GM20431 (cell line): Measurements from ENCODE around the gene C5orf34.
"Not testable (repeated sequence)": the region's sequence is repeated elsewhere in the genome, so short reads cannot be mapped to it uniquely, and the experiment has no call there.

Experiments
- in situ Hi-C: fragments of 300-500 bp; cut with MseI, MboI; formaldehyde crosslinking; loops from one replicate; pipeline ENCODE4 v1.15.0; 2020; ENCODE audit warnings: low sequenced_read_pairs; ENCODE audit not compliant: unreplicated experiment

Gene C5orf34

DNA sequence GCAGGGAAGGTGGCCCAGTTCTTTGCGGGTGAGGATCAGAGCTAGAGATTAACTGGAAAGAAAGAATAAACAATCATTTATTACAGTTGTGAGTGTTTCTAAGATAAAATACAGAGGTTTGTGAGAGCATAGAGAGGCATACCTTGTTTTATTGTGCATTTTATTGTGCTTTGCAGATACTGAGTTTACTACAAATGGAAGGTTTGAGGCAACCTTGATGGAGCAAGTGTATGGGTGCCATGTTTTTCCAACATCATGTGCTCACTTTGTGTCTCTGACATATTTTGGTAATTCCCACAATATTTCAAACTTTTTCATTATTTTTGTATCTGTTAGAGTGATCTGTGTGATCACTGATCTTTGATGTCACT lies 715 bp upstream of the C5orf34 start:
- in situ Hi-C loops, result no loop called here

DNA sequence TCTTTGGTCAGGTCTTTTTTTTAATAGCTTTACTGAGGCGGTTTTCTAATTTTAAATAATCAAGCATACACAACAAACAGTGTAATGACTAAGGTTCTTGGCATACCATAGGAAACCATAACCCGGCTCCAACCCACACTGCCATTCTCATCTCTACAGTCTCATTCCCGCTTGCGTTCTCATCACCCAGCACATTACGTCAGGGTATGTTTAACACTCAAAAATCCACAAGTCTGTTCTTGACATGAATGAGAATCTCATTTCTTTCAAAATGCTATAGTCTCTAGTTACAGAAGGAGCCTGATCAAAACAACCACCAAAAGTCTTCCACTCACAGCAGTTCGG lies 505 bp downstream of the C5orf34 start:
- in situ Hi-C loops, result no loop called here

DNA sequence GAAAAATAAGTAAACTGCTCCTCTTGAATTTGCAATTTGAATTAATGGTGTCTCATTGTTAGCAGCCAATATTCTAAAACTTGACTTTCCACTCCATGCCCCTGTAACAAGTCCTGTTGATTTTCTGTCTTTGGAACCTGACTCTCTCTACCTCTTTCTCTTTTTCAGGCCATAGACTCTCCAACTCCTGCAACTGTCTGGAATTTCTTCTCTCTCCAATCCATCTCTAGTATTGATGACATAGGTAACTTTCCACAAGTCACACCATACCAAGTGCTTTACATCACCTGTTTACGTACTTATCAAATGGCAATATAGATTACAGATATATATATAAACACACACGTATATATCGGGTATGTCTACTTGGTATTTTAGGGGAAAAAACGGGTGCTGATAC lies 923 bp downstream of the C5orf34 start:
- in situ Hi-C loops, result no loop called here

DNA sequence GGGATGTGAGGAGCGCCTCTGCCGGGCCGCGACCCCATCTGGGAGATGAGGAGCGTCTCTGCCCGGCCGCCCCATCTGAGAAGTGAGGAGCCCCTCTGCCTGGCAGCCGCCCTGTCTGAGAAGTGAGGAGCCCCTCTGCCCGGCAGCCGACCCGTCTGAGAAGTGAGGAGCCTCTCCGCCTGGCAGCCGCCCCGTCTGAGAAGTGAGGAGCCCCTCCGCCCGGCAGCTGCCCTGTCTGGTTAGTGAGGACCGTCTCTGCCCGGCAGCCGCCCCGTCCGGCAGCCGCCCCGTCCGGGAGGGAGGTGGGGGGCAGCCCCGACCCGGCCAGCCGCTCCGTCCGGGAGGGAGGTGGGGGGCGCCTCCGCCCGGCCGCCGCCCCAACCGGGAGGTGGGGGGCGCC lies 3.9 kb downstream of the C5orf34 start:
- in situ Hi-C loops, result not testable (repeated sequence)

DNA sequence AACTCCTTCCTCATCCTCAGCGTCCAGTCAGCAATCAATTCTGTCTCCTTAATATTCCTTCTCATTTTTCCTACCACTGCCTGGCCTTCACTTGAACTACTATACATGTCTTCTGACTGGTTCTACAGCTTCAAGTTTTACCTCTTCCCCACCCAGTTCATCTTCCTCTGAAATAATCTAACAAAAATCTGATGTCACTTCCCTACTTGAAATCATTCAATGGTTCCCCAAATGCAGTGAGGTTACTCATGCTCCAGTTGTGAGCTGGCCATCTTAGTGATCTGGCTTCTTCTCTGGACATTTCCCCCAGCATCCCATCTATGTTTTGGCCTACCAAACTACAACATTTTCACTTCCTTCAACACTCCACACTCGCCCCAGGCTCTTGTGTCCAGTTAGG lies 16.4 kb downstream of the C5orf34 start:
- in situ Hi-C loops, result no loop called here

DNA sequence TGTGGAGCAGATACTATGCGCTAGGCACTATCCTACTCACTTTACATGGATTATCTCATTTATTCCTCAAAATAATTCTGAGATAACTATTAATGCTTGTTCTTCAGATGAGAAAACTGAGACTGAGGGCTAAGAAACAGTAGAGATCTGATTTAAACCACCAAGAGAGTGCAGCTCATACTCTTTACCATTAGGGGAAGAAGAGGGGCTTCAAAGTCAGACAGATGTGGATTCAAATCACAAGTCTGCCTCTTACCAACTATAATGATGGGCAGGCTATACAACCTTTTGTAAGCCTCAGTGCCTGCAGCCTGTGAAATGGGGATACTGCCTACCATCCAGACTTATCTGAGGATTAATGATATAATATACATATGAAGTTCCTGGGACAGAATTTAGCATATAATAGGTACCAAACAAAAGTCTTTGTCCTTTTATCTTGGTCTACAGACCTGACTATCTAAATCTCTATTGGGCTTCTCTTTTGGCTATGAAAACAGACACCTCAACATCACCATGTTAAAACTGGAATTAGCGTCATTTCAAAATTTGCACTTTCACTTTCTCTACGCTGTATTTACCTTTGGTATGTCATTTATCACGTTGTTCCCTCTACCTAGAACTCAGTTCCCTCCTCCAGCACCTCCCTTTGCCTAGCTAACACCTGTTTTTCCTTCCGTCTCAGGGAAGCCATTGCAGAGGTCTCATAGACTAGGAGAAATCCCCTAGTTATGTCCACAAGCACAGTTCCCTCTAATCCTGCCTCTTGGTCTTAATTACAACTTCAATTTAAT lies 17.4 kb downstream of the C5orf34 start:
- in situ Hi-C loops, result no loop called here

DNA sequence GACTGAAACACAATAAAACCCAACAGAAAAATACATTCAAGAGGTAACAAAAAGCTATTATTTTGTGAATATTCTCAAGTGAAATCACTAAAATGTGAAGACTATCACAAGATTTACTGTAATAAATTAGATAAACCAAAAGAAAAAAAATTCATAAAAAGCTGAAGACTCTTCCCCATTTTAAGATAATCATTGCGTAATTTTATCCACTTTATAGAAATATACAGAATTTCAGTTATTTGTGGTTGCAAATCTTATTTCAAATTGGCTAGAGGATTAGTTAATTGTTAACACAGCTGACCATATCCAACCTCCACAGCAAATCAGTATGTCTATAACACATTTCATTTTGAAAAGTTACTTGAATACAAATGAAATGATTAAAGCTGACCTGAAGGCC lies 23.6 kb downstream of the C5orf34 start:
- in situ Hi-C loops, result no loop called here

DNA sequence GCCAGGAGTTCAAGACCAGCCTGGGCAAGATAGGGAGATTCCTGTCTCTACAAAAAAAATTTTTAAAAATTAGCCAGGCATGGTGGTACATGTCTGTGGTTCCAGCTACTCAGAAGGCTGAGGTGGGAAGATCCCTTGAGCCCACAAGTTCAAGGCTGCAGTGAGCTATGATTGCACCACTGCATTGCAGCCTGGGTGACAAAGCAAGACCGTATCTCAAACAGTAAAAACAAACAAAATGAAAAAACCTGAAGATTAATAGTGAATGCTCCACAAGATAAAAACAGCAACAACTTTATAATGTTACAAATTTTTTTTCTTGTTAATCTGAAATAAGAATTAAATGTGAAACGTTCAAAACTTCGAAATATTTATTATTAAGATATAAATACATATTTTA lies 28.6 kb downstream of the C5orf34 start:
- in situ Hi-C loops, result no loop called here

DNA sequence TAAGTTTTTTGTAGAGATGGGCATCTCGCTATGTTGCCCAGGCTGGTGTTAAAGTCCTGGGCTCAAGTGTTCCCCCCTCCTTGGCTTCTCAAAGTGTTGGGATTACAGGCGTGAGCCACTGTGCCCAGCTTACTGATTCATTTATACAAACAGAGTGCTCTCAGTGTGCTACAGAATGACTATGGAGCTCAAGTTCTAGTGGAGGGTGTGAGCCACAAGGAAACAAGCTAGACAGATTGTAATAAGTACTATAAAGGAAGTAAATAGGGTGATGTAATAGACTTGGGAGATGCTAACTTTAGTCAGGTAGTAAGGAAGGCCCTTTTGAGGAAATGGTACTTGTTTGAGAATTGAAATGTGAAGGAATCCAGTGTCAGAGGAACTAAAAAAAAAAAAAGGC lies 29.5 kb downstream of the C5orf34 start:
- in situ Hi-C loops, result no loop called here

DNA sequence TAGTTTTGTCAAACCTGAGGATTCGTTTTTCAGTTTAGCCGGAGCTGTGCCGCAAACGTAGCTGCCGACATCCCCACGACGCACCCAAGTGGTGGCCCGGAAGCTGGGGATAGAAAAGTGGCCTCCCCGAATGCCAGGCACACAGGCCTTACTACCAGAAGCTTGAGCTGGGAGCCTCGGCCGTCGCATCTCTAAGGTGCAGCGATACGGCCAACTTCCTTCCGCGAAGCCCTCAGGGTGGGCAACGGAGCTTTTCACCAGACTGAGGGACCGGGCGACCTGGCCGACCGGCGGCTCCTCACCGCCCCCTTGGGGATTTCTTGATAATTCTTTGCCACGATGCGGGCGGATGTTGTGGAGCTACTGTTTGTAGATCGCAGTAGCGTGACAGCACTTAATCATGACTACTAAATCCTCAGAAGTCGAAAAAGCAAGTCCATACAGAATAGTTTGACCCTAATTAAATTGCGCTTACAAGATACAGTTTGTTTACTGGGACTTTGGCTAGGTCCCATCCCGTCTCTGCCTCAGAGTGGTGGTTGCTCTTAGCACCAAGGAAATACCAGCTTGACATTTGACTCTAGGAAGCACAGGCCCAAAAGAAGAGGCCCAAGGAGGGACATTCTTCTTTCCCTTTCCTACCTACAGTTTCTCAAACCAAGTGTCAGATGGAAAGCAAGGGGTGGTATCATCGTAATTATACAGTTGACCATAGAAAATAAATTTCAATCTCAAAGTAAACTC lies 30.7 kb downstream of the C5orf34 start:
- in situ Hi-C loops, result no loop called here

DNA sequence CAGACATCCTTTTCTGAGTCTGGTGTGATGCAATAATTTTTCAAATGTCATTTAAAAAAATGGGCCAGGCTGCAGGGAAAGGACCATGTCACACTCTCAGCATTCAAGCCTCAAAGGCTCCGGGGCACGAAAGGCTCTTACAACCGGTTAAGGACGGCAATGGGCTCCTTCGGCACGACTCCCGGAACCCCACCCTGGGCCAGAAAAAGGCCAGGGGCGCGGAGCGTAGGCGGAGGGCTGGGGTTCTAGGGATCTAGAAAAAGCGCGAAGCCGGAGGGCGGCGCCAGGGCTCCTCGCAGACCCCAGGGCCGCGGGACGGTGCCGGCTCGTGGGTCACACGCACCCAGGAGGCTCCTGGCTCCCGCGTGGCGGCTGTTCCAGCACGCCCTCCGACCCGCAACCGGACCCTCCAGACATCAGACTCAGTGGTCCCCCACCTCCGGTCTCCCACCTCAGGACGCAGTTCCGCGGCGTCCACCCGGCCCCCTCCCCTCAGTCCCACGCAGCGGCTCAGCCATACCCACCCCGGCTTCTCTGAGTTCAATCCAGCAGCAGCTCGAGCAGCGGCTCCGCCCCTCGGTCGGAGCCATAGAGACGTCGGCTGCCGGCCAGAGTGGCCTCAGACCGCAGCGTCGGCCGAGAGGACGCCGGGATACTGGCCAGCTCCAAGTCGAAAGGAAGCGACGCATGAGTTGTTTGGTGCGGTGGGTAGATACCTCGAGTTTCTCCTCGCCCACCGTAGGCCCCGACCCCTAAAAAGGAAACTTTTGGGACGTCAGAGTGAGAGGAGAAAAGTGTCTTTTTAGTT lies 31.4 kb downstream of the C5orf34 start, which contains the start of gene TMEM267:
TSS of gene TMEM267 (minus strand) at position 568 of the 808 bp plus-strand sequence. CDS start 29,896 bp downstream, outside the sequence.
- in situ Hi-C loops, result no loop called here

DNA sequence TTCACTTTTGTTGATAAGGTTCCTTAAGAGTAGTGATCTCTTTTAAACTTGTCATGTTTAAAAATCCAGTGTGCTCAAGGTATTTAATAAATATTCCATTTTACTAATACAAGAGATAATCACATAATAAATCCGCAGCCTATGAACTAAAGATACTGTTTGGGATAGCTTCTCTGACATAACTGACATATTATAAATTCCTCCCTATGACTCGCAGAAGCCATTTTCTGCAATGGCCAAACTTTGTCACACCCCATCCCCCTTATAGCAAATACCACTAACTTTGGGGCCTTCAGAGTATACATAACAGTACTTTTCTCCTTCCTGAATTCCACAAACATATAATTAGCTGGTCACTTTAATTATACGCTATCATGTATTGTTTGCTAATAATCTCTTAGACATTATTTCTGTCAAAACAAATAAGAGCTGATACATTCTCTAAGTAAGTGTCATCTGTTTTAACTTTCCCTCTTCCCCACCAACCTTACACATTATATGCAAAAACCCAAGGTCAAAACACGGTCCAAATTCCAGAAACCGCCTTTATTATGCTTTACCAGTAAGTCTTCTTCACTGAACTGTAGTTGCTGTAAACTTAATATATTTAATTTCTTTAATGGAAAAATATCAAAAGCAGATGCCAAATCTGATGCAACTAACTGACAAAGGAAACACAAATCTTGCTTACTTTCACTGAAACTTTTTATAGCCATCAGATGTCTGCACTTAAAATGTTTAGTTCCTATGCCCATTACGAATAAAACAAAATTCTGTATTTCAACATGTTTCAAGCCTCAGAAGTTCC lies 32.3 kb downstream of the C5orf34 start:
- in situ Hi-C loops, result no loop called here

DNA sequence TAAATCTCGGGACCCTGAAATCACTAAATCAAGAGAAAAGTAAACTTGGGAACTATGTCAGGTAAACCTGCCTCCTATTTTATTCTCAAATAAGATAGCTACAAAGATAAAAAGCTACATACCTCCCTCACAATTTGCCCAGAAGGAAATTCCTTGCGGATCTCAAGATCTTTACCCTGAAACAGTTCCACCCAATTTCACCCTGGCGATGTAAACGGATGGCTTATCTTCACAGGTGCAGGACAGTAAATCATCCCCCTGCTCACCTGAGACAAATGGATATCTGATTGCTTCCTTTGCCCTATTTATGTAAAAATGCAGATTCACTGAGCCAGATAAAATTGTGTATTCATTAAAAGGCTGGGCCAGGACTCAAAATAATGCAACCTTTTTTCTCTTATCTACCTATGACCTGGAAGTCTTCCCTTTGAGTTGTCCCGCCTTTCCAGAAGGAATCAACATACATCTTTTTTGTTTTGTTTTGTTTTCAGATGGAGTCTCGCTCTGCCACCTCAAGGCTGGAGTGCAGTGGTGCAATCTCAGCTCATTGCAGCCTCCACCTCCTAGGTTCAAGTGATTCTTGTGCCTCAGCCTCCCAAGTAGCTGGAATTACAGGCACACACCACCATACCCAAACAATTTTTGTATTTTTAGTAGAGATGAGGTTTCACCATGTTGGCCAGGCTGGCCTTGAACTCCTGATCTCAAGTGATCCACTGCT lies 45.1 kb downstream of the C5orf34 start:
- in situ Hi-C loops, result no loop called here

DNA sequence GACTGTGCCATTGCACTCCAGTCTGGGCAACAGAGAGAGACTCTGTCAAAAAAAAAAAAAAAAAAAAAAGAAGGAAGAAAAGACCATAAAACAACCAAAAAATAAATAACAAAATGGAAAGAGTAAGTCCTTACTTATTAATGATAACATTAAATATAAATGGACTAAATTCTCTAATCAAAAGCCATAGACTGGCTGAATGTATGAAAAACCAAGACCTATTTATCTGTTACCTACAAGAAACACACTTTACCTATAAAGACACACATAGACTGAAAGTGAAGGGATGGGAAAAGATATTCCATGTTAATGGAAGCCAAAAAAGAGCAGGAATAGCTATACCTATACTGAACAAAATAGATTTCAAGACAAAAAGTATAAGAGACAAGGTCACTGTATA lies 47.8 kb downstream of the C5orf34 start:
- in situ Hi-C loops, result no loop called here

DNA sequence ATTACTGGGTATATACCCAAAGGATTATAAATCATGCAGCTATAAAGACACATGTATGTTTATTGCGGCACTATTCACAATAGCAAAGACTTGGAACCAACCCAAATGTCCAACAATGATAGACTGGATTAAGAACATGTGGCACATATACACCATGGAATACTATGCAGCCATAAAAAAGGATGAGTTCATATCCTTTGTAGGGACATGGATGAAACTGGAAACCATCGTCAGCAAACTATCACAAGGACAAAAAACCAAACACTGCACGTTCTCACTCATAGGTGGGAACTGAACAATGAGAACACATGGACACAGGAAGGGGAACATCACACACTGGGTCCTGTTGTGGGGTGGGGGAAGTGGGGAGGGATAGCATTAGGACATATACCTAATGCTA lies 49.5 kb downstream of the C5orf34 start:
- in situ Hi-C loops, result not testable (repeated sequence)

DNA sequence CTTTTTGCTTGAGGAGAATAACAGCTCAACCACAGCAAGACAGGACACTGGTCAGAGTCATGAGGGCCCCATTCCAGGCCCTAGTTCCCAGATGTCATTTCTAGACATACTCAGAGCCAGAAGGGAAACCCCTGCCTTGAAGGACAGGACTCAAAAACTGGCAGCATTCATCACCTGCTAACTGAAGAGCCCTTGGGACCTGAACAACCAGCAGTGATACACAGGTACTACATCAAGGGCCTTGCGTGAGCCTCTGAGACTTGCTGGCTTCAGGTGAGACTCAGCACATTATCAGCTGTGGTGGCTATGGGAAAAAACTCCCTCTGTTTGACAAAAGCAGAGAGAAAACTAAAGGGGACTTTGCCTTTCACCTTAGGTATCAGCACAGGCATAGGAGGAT lies 53.9 kb downstream of the C5orf34 start:
- in situ Hi-C loops, result no loop called here

DNA sequence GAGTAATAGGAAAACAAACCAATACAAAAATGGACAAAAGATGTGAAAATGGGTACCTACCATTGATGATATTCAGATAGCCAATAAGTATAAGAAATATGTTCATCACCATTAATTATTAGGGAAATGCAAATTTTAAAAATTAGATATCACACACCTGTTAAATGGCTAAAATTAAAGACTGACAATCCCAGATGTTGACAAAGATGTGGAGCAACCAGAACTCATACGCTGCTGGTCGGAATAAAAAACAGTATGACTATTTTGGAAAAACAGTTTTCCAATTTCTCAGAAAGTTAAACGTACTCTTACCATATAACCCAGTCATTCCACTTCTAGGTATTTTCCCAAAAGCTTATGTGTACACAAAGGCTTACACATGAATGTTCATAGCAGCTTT lies 58.4 kb downstream of the C5orf34 start:
- in situ Hi-C loops, result no loop called here

DNA sequence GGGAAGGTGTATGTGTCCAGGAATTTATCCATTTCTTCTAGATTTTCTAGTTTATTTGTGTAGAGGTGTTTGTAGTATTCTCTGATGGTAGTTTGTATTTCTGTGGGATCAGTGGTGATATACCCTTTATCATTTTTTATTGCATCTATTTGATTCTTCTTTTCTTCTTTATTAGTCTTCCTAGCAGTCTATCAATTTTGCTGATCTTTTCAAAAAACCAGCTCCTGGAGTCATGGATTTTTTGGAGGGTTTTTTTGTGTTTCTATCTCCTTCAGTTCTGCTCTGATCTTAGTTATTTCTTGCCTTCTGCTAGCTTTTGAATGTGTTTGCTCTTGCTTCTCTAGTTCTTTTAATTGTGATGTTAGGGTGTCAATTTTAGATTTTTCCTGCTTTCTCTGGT lies 73.4 kb downstream of the C5orf34 start:
- in situ Hi-C loops, result not testable (repeated sequence)

DNA sequence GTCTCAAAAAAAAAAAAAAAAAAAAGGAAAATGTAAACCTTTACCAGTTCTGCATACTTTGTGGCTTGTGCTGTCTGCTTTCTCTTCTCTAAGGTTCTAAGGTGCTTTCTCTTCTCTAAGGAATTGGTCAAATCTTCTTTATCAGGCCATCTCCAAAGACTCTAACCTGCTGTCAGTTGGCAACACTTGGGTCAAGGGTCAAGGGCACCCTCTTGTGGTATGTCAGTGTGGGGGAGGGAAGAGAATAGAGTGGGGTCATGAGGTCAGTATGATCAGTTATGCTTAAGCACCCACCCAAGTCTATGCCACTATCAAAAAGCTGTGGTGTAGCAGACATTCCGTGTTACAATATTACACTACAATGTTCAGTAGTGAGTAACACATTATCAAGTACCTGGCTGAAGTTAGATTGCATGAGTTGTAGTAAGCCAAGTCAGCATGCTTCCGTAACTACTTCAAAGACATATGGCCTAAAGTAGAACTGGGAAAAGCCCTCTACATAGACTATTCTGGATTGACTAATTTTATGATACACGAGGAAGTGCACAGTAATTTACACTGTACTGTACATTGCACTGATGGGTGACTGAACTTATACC lies 77.8 kb downstream of the C5orf34 start:
- in situ Hi-C loops, result no loop called here
